Osteocyte (in vitro differentiated cells): ENCODE results near the gene OR9A2. TPM values are rescaled to one million over a fixed set of nuclear protein-coding genes. Genes with fewer than 3 reads are reported as not detected.

ENCODE experiments used
- DNase-seq: peaks from one replicate; pipeline ENCODE4 v3.0.0; 2021; ENCODE audit warnings: mixed read lengths; ENCODE audit not compliant: unreplicated experiment; ENCODE audit errors: extremely low spot score
- H3K27ac Mint-ChIP-seq: one replicate; pipeline ENCODE4 v1.8.0; 2021; ENCODE audit warnings: mild to moderate bottlenecking, mixed read lengths; ENCODE audit not compliant: unreplicated experiment
- H3K27me3 Mint-ChIP-seq: one replicate; pipeline ENCODE4 v1.8.0; 2021; ENCODE audit warnings: mixed read lengths; ENCODE audit not compliant: unreplicated experiment
- H3K36me3 Mint-ChIP-seq: one replicate; pipeline ENCODE4 v1.8.0; 2021; ENCODE audit warnings: mixed read lengths; ENCODE audit not compliant: unreplicated experiment
- H3K4me1 Mint-ChIP-seq: one replicate; pipeline ENCODE4 v1.8.0; 2021; ENCODE audit warnings: mixed read lengths; ENCODE audit not compliant: unreplicated experiment
- H3K4me3 Mint-ChIP-seq: one replicate; pipeline ENCODE4 v1.8.0; 2021; ENCODE audit warnings: mild to moderate bottlenecking, moderate library complexity, mixed read lengths; ENCODE audit not compliant: unreplicated experiment
- H3K9me3 Mint-ChIP-seq: one replicate; pipeline ENCODE4 v1.8.0; 2021; ENCODE audit warnings: mixed read lengths; ENCODE audit not compliant: unreplicated experiment
- total RNA-seq: library from RNA; stranded (reverse); gene quantifications from 2 replicates; pipeline ENCODE4 v1.2.1, GENCODE V29; 2021
- TF ChIP-seq, protein P1 (sequence below): fragments of 200-600 bp; sonication (generic); IDR thresholded peaks from 2 replicates; pipeline ENCODE4 v1.5.0; 2021; ENCODE audit warnings: antibody characterized with exemption, mild to moderate bottlenecking, moderate library complexity

Gene OR9A2
- total RNA-seq, 1 donor from 2014 or later: not detected

- Mint-ChIP-seq H3K4me3 (no peak overlapping the region), H3K27ac (no peak overlapping the region), H3K4me1 (peaks cover 50% of the 10 kb centered on the region), H3K36me3 (peaks cover 2% of the 10 kb centered on the region), H3K27me3 (peaks cover 5% of the 10 kb centered on the region), H3K9me3 (no peaks in the 10 kb centered on the region)
- no peak for DNase-seq
- TF ChIP-seq, protein P1, sequence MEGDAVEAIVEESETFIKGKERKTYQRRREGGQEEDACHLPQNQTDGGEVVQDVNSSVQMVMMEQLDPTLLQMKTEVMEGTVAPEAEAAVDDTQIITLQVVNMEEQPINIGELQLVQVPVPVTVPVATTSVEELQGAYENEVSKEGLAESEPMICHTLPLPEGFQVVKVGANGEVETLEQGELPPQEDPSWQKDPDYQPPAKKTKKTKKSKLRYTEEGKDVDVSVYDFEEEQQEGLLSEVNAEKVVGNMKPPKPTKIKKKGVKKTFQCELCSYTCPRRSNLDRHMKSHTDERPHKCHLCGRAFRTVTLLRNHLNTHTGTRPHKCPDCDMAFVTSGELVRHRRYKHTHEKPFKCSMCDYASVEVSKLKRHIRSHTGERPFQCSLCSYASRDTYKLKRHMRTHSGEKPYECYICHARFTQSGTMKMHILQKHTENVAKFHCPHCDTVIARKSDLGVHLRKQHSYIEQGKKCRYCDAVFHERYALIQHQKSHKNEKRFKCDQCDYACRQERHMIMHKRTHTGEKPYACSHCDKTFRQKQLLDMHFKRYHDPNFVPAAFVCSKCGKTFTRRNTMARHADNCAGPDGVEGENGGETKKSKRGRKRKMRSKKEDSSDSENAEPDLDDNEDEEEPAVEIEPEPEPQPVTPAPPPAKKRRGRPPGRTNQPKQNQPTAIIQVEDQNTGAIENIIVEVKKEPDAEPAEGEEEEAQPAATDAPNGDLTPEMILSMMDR: no peak
Measured at GRCh38 chr7:143012001-143012400, 14.9 kb downstream of the OR9A2 start.

- Mint-ChIP-seq H3K9me3 (no peaks in the 10 kb centered on the region), H3K27me3 (peaks cover 12% of the 10 kb centered on the region), H3K4me3 (no peak overlapping the region), H3K36me3 (peaks cover 2% of the 10 kb centered on the region), H3K4me1 (peaks cover 22% of the 10 kb centered on the region), H3K27ac (no peak overlapping the region)
- peak; percentile 91 for DNase-seq
- TF ChIP-seq, protein P1: peak; percentile 99
Measured at GRCh38 chr7:143008007-143008901, 18.7 kb downstream of the OR9A2 start.

- TF ChIP-seq, protein P1: no peak
- Mint-ChIP-seq H3K4me1 (peaks cover 18% of the 10 kb centered on the region), H3K27me3 (peaks cover 18% of the 10 kb centered on the region), H3K9me3 (no peaks in the 10 kb centered on the region), H3K36me3 (no peaks in the 10 kb centered on the region), H3K4me3 (no peak overlapping the region), H3K27ac (no peak overlapping the region)
- DNase-seq: no peak
Measured at GRCh38 chr7:143005632-143006260, 21.2 kb downstream of the OR9A2 start.

- Mint-ChIP-seq H3K4me1 (peaks cover 15% of the 10 kb centered on the region), H3K4me3 (peak overlapping the region; percentile 38), H3K36me3 (no peaks in the 10 kb centered on the region), H3K27me3 (peaks cover 20% of the 10 kb centered on the region), H3K27ac (no peak overlapping the region), H3K9me3 (no peaks in the 10 kb centered on the region)
- DNase-seq: no peak
- TF ChIP-seq, protein P1: peak; percentile 67
Measured at GRCh38 chr7:143003393-143004051, 23.4 kb downstream of the OR9A2 start.

- Mint-ChIP-seq H3K4me3 (no peak overlapping the region), H3K27me3 (peaks cover 22% of the 10 kb centered on the region)
Measured at GRCh38 chr7:143002898-143003297, 24.0 kb downstream of the OR9A2 start.

More at GRCh38 chr7:143002898-143003297, 24.0 kb downstream of the OR9A2 start:
- no peak for DNase-seq
- Mint-ChIP-seq H3K9me3 (no peaks in the 10 kb centered on the region), H3K36me3 (no peaks in the 10 kb centered on the region), H3K27ac (no peak overlapping the region), H3K4me1 (peaks cover 11% of the 10 kb centered on the region)
- TF ChIP-seq, protein P1: no peak
